ENCODE results near the gene ZNRF1. TPM values are rescaled to one million over a fixed set of nuclear protein-coding genes. Genes with fewer than 3 reads are reported as not detected.
"Not testable (repeated sequence)": the region's sequence is repeated elsewhere in the genome, so short reads cannot be mapped to it uniquely, and the experiment has no call there.

Gene ZNRF1
- total RNA-seq, 1 experiment from 2014 or later, result 5.9 TPM

DNA sequence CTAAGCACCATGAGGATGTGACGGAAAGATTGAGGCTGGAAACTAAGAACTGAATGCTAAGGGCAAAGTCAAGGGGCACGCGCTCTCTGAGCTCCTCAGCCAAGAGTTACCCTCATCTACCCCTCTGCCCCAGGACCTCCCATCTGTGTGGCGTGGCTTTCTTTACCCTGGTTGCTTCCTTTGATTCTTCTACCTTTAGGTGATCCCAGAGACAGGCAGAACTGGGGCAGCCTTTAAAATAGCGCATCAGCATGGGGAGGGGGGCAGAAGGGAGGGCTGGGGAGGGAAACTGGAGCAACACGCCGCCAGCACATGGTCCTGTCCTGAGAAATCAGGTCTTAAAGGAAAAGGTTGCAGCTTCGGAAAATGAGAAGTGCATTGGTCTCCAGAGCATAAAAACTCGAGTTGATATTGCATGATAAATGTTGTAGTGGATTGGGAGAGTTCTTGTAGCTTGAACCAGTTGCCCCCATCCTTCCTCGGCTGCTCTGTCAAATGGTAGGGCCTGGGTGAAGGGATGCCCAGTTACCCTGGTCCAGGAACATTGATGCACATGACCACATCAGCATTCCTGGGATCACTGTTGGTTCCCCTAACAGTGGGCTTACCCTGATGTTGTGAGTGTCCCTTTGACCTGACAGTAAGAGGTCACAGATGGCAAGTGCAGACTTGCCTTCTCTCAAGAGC is 88.0 kb downstream of the ZNRF1 start:
- no peak overlapping the region for H3K4me3 ChIP-seq (ENCODE audit: low read length)
- no peaks in the 10 kb centered on the region for H3K79me2 ChIP-seq (ENCODE audit: low read length)
- no peak overlapping the region for H3K27ac ChIP-seq (ENCODE audit: low read length)
- H3K4me1 ChIP-seq (ENCODE audit: low read length), result no peaks in the 10 kb centered on the region
- no peaks in the 10 kb centered on the region for H3K9me2 ChIP-seq (replicated peaks; ENCODE audit: insufficient read depth, low read length)
- no peaks in the 10 kb centered on the region for H3K36me3 ChIP-seq (ENCODE audit: insufficient read depth, low read length)
- H3K9ac ChIP-seq (ENCODE audit: low read length), result no peak overlapping the region
- peaks cover 3% of the 10 kb centered on the region; the same call in 1 of the 2 replicates for H4K20me1 ChIP-seq (ENCODE audit: insufficient read depth, low read depth, low read length)
- no peaks in the 10 kb centered on the region for H3K27me3 ChIP-seq (ENCODE audit: low read length)
- H3K4me2 ChIP-seq (ENCODE audit: low read depth, low read length, poor library complexity, severe bottlenecking), result no peak overlapping the region
- DNase-seq, result no peak
- no peak overlapping the region for H2AFZ ChIP-seq (ENCODE audit: low read length)
- H3K9me3 ChIP-seq (ENCODE audit: low read length), result no peaks in the 10 kb centered on the region

- no peaks in the 10 kb centered on the region for H3K4me1 ChIP-seq (ENCODE audit: low read length)
- no peak overlapping the region for H3K4me2 ChIP-seq (ENCODE audit: low read depth, low read length, poor library complexity, severe bottlenecking)
- no peak overlapping the region for H3K4me3 ChIP-seq (ENCODE audit: low read length)
- H3K9me3 ChIP-seq (ENCODE audit: low read length), result no peaks in the 10 kb centered on the region
- no peak for DNase-seq
- H3K9ac ChIP-seq (ENCODE audit: low read length), result no peak overlapping the region
- no peaks in the 10 kb centered on the region for H3K79me2 ChIP-seq (ENCODE audit: low read length)
- no peak overlapping the region for H2AFZ ChIP-seq (ENCODE audit: low read length)
- H3K36me3 ChIP-seq (ENCODE audit: insufficient read depth, low read length), result no peaks in the 10 kb centered on the region
- no peaks in the 10 kb centered on the region for H3K27me3 ChIP-seq (ENCODE audit: low read length)
- no peaks in the 10 kb centered on the region for H3K9me2 ChIP-seq (replicated peaks; ENCODE audit: insufficient read depth, low read length)
- H4K20me1 ChIP-seq (ENCODE audit: insufficient read depth, low read depth, low read length), result 0 out of 2 replicates have a peak, but pooled peaks cover 3% of the 10 kb centered on the region
- no peak overlapping the region for H3K27ac ChIP-seq (ENCODE audit: low read length)
Measured at GRCh38 chr16:75087375-75087979, 88.7 kb downstream of the ZNRF1 start.

GRCh38 chr16:75088216-75088615 is 89.4 kb downstream of the ZNRF1 start:
- H3K9me3 ChIP-seq (ENCODE audit: low read length), result no peaks in the 10 kb centered on the region
- no peak overlapping the region for H3K4me2 ChIP-seq (ENCODE audit: low read depth, low read length, poor library complexity, severe bottlenecking)
- no peak overlapping the region for H2AFZ ChIP-seq (ENCODE audit: low read length)
- no peak overlapping the region for H3K27ac ChIP-seq (ENCODE audit: low read length)
- H4K20me1 ChIP-seq (ENCODE audit: insufficient read depth, low read depth, low read length), result 0 out of 2 replicates have a peak, but pooled peaks cover under 1% of the 10 kb centered on the region
- no peaks in the 10 kb centered on the region for H3K9me2 ChIP-seq (replicated peaks; ENCODE audit: insufficient read depth, low read length)
- no peaks in the 10 kb centered on the region for H3K36me3 ChIP-seq (ENCODE audit: insufficient read depth, low read length)
- no peaks in the 10 kb centered on the region for H3K79me2 ChIP-seq (ENCODE audit: low read length)
- H3K27me3 ChIP-seq (ENCODE audit: low read length), result no peaks in the 10 kb centered on the region
- no peak overlapping the region for H3K4me3 ChIP-seq (ENCODE audit: low read length)
- DNase-seq, result no peak
- no peak overlapping the region for H3K9ac ChIP-seq (ENCODE audit: low read length)
- H3K4me1 ChIP-seq (ENCODE audit: low read length), result no peaks in the 10 kb centered on the region

DNA sequence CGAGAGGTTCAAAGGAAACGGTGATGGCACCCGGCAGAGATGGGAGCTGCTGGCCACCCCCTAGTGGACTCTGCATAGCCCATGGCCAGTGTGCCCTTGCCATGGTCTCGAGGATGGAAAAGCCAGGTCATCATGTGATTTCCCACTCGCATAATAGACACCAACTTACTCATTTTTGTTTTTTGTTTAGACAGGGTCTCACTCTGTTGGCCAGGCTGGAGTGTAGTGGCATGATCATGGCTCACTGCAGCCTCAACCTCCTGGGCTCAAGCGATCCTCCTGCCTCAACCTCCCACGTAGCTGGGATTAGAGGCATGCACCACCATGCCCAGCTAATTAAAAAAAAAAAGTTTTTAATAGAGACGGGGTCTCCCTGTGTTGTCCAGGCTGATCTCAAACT is 90.1 kb downstream of the ZNRF1 start:
- Histone ChIP-seq H3K9me2 (replicated peaks; ENCODE audit: insufficient read depth, low read length) (no peaks in the 10 kb centered on the region), H3K9ac (ENCODE audit: low read length) (no peak overlapping the region), H2AFZ (ENCODE audit: low read length) (no peak overlapping the region), H3K4me3 (ENCODE audit: low read length) (no peak overlapping the region), H3K79me2 (ENCODE audit: low read length) (no peaks in the 10 kb centered on the region), H3K9me3 (ENCODE audit: low read length) (no peaks in the 10 kb centered on the region), H4K20me1 (ENCODE audit: insufficient read depth, low read depth, low read length) (no peaks in the 10 kb centered on the region), H3K27me3 (ENCODE audit: low read length) (no peaks in the 10 kb centered on the region), H3K4me1 (ENCODE audit: low read length) (no peaks in the 10 kb centered on the region), H3K36me3 (ENCODE audit: insufficient read depth, low read length) (no peaks in the 10 kb centered on the region), H3K4me2 (ENCODE audit: low read depth, low read length, poor library complexity, severe bottlenecking) (no peak overlapping the region), H3K27ac (ENCODE audit: low read length) (no peak overlapping the region)
- DNase-seq, result no peak

GRCh38 chr16:75089486-75090202 is 90.8 kb downstream of the ZNRF1 start:
- Histone ChIP-seq H3K9ac (ENCODE audit: low read length) (no peak overlapping the region), H3K27ac (ENCODE audit: low read length) (no peak overlapping the region), H2AFZ (ENCODE audit: low read length) (no peak overlapping the region), H3K9me2 (replicated peaks; ENCODE audit: insufficient read depth, low read length) (no peaks in the 10 kb centered on the region), H3K4me1 (ENCODE audit: low read length) (no peaks in the 10 kb centered on the region), H4K20me1 (ENCODE audit: insufficient read depth, low read depth, low read length) (no peaks in the 10 kb centered on the region), H3K79me2 (ENCODE audit: low read length) (no peaks in the 10 kb centered on the region), H3K9me3 (ENCODE audit: low read length) (no peaks in the 10 kb centered on the region), H3K36me3 (ENCODE audit: insufficient read depth, low read length) (no peaks in the 10 kb centered on the region), H3K27me3 (ENCODE audit: low read length) (no peaks in the 10 kb centered on the region), H3K4me2 (ENCODE audit: low read depth, low read length, poor library complexity, severe bottlenecking) (no peak overlapping the region), H3K4me3 (ENCODE audit: low read length) (no peak overlapping the region)
- DNase-seq, result no peak

DNA sequence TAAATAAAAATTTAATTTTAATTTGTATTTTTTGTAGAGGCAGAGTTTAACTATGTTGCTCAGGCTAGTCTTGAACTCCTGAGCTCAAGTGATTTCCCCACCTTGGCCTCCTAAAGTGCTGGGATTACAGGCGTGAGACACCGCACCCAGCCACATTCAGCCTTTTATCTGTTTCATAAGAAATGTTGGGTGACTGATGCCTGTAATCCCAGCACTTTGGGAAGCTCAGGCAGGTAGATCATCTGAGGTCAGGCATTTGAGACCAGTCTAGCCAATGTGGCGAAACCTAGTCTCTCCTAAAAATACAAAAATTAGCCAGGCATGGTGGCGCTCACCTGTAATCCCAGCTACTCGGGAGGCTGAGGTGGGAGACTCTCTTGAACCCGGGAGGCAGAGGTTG is 92.1 kb downstream of the ZNRF1 start:
- H3K79me2 ChIP-seq (ENCODE audit: low read length); H3K9me3 ChIP-seq (ENCODE audit: low read length); H4K20me1 ChIP-seq (ENCODE audit: insufficient read depth, low read depth, low read length); H3K27me3 ChIP-seq (ENCODE audit: low read length); H3K36me3 ChIP-seq (ENCODE audit: insufficient read depth, low read length); H2AFZ ChIP-seq (ENCODE audit: low read length); H3K9ac ChIP-seq (ENCODE audit: low read length); H3K4me1 ChIP-seq (ENCODE audit: low read length); DNase-seq; H3K27ac ChIP-seq (ENCODE audit: low read length); H3K9me2 ChIP-seq (replicated peaks; ENCODE audit: insufficient read depth, low read length); H3K4me2 ChIP-seq (ENCODE audit: low read depth, low read length, poor library complexity, severe bottlenecking); H3K4me3 ChIP-seq (ENCODE audit: low read length): not testable (repeated sequence)

DNA sequence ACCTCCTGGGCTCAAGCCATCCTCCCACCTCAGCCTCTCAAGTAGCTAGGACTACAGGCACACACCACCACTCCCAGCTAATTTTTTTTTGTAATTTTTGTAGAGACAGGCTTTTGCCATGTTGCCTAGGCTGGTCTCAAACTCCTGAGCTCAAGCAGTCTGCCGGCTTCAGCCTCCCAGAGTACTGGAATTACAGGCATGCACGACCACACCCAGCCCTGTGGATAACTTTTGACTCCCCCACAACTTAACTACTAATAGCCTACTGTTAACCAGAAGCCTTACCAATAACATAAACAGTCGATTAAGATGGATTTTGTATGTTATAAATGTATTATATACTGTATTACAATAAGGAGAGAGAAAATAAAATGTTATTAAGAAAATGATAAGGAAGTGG is 92.8 kb downstream of the ZNRF1 start:
- H3K4me2 ChIP-seq (ENCODE audit: low read depth, low read length, poor library complexity, severe bottlenecking); H3K79me2 ChIP-seq (ENCODE audit: low read length); H4K20me1 ChIP-seq (ENCODE audit: insufficient read depth, low read depth, low read length): not testable (repeated sequence)

GRCh38 chr16:75092777-75093176 is 94.0 kb downstream of the ZNRF1 start:
- no peak overlapping the region for H3K9ac ChIP-seq (ENCODE audit: low read length)

More for the DNA sequence above, 92.8 kb downstream of the ZNRF1 start:
- not testable (repeated sequence) for H3K9ac ChIP-seq (ENCODE audit: low read length); H3K4me3 ChIP-seq (ENCODE audit: low read length); H3K36me3 ChIP-seq (ENCODE audit: insufficient read depth, low read length); H3K9me3 ChIP-seq (ENCODE audit: low read length); H3K27me3 ChIP-seq (ENCODE audit: low read length); H3K27ac ChIP-seq (ENCODE audit: low read length); H3K9me2 ChIP-seq (replicated peaks; ENCODE audit: insufficient read depth, low read length); DNase-seq; H2AFZ ChIP-seq (ENCODE audit: low read length); H3K4me1 ChIP-seq (ENCODE audit: low read length)

More at GRCh38 chr16:75092777-75093176, 94.0 kb downstream of the ZNRF1 start:
- Histone ChIP-seq H3K4me2 (ENCODE audit: low read depth, low read length, poor library complexity, severe bottlenecking) (no peak overlapping the region), H3K9me2 (replicated peaks; ENCODE audit: insufficient read depth, low read length) (no peaks in the 10 kb centered on the region), H4K20me1 (ENCODE audit: insufficient read depth, low read depth, low read length) (no peaks in the 10 kb centered on the region), H3K4me3 (ENCODE audit: low read length) (no peak overlapping the region), H3K79me2 (ENCODE audit: low read length) (no peaks in the 10 kb centered on the region), H3K9me3 (ENCODE audit: low read length) (no peaks in the 10 kb centered on the region), H3K27ac (ENCODE audit: low read length) (no peak overlapping the region), H3K36me3 (ENCODE audit: insufficient read depth, low read length) (no peaks in the 10 kb centered on the region), H2AFZ (ENCODE audit: low read length) (no peak overlapping the region), H3K4me1 (ENCODE audit: low read length) (no peaks in the 10 kb centered on the region), H3K27me3 (ENCODE audit: low read length) (no peaks in the 10 kb centered on the region)
- no peak for DNase-seq

Measured in Karpas-422 (cell line).